ENCODE results near the gene CES2.

CES2 gene

DNA sequence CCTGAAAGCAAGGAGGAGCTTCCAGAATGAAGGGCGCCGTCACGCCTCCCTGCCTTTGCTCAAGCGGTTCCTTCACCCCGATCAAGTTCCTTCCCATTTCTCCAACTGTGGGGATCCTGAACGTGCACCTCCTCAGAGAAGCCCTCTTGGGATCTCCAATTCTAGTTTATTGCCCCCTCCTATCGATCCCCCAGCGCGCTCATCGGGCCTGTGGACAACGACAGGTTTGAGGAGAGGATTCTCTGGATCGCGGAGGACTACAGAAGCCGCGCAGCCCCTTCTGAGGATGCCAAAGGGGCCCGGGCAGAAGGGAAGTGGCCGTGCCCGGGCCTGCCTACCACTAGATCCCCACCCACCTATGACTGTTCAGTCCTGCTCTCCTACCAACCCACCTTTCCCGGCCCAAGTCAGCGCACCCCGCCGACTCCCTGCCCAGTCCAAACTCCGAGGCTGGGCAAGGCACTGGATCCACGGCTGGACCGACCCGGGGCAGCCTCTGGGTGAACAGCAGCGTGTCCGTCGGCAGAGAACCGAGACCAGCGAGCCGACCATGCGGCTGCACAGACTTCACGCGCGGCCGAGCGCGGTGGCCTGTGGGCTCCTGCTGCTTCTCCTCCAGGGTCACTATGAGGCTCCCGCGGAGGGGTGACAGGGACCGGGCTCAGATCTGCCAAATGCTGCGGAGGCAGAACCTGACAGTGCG lies 13.0 kb downstream of the CES2 start:
- DNase-seq (ENCODE audit: low read depth): no peak
- peak overlapping the region; percentile 74 for H3K4me3 ChIP-seq (ENCODE audit: low read depth, low read length)
- TF ChIP-seq, protein P1, sequence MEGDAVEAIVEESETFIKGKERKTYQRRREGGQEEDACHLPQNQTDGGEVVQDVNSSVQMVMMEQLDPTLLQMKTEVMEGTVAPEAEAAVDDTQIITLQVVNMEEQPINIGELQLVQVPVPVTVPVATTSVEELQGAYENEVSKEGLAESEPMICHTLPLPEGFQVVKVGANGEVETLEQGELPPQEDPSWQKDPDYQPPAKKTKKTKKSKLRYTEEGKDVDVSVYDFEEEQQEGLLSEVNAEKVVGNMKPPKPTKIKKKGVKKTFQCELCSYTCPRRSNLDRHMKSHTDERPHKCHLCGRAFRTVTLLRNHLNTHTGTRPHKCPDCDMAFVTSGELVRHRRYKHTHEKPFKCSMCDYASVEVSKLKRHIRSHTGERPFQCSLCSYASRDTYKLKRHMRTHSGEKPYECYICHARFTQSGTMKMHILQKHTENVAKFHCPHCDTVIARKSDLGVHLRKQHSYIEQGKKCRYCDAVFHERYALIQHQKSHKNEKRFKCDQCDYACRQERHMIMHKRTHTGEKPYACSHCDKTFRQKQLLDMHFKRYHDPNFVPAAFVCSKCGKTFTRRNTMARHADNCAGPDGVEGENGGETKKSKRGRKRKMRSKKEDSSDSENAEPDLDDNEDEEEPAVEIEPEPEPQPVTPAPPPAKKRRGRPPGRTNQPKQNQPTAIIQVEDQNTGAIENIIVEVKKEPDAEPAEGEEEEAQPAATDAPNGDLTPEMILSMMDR (IDR thresholded peaks at IDR 0.05; ENCODE audit: insufficient read depth, low read depth, low read length, missing control alignments): no peak

DNA sequence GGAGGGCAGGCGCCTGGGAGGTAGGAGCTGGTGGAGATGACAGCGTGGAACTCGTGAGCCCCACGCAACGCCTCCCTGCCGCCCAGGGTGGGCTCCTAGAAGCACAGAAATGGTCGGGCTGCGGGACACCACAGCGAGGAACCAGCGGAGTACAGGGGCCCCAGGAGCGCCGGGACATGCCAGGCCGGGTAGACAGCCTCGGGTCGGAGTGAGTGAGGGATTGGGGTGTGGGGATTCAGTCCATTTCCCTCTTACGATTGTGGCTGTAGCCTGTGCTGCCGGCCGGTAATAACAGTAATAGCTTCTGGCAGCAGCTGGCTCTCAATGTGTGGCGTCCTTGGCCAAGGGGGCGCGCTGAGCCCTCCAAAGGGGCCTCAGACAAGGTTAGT lies 13.5 kb downstream of the CES2 start:
- no peak for DNase-seq (ENCODE audit: low read depth)

DNA sequence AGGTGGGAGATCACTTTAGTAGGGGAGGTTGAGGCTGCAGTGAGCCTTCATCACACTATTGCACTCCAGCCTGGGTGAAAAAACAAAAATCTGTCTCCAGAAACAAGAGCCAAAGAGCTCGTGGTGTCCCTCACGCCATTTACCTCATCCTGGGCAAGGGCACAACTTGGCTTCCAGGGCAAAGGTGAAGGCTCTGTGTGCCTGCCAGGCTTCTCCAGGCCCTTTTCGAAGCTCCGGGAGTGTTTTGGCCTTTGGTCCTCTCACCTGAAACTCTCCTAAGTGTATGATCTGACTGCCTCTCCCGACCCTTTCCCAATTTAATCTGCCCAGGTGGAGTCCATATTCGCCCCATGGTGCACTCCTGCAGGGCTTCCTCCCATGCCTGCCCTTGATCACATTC lies 14.2 kb downstream of the CES2 start:
- TF ChIP-seq, protein P1 (IDR thresholded peaks at IDR 0.05; ENCODE audit: insufficient read depth, low read depth, low read length, missing control alignments): no peak
- no peak for DNase-seq (ENCODE audit: low read depth)

More for the DNA sequence above, 13.5 kb downstream of the CES2 start:
- TF ChIP-seq, protein P1 (IDR thresholded peaks at IDR 0.05; ENCODE audit: insufficient read depth, low read depth, low read length, missing control alignments): no peak
- H3K4me3 ChIP-seq (ENCODE audit: low read depth, low read length): no peak overlapping the region

DNA sequence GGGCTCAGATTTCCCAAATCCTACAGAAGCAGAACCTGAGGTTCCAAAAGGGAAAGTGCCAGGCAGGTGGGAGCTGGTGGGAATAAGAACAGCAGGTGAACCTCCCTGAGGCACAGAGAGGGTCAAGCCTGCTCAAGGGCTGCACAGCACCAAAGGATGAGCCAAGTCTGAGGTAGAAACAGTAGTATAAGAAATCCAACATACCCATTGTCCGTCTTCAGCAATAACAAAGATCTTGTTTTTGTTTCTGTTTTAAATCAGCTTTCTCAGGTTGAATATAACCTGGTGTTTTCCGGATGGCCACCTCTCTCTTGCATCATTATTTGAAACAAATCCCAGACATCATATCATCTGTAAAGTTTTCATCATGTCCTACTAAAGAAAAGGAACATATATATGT lies 15.1 kb downstream of the CES2 start:
- TF ChIP-seq, protein P1 (IDR thresholded peaks at IDR 0.05; ENCODE audit: insufficient read depth, low read depth, low read length, missing control alignments): no peak
- peak overlapping the region; percentile 24; the same call in 1 of the 2 replicates for H3K4me3 ChIP-seq (ENCODE audit: low read depth, low read length)
- peak; percentile 67 for DNase-seq (ENCODE audit: low read depth)

More for the DNA sequence above, 14.2 kb downstream of the CES2 start:
- H3K4me3 ChIP-seq (ENCODE audit: low read depth, low read length): no peak overlapping the region

DNA sequence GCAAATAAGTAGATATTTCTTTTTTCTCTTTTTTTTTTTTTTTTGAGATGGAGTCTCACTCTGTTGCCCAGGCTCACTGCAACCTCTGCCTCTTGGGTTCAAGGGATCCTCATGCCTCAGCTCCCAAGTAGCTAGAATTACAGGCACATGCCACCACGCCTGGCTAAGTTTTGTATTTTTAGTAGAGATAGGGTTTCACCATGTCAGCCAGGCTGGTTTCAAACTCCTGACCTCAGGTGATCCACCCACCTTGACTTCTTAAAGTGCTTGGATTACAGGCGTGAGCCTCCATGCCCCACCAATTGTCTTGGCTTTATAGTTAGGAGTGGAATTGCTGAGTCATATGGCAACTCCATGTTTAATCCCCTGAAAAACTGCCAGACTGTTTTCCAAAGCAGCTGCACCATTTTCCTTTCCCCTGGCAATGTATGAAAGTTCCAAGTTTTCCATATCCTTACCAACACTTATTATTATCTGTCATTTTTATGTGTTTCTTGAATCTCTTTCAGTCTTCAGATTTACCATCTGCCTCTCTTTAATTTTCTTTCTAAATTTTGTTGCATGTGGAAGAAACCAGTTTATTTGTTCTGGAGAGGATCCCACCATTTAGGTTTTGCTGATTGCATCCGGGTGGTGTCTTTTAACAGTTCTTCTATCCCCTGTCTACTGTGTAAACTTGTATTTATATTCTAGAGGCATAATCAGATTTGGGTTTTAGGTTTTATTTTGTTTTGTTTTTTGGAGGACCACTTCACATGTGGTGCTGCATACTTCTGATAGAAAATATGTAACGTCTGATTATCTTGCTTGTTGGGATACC lies 15.9 kb downstream of the CES2 start:
- no peak overlapping the region for H3K4me3 ChIP-seq (ENCODE audit: low read depth, low read length)
- TF ChIP-seq, protein P1 (IDR thresholded peaks at IDR 0.05; ENCODE audit: insufficient read depth, low read depth, low read length, missing control alignments): no peak
- DNase-seq (ENCODE audit: low read depth): no peak

DNA sequence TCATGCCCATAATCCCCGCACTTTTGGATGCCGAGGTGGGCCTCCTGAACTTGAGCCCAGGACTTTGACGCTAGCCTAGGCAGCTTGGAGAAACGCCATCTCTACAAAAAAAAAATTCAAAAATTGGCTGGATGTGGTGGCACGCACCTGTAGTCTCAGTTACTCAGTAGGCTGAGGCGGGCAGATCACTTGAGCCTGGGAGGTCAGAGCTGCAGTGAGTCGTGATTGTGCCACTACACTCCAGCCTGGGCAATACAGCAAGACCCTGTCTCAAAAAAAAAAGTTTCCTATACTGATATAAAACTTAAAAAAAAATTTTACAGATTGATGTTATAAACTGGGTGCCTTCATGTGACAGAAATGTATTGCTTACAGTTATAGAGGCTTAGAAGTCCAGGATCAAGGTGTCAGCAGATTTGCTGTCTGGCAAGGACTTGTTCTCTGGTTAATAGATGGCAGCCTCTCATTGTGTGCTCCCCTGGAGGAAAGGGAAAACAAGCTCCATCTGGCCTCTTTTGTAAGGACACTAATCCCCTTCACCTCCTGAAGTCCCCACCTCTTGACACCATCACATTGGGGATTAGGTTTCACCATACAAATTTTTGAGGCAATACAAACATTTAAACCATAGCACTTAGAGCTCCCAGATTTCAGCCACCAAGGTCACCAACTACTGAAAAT lies 17.3 kb downstream of the CES2 start:
- TF ChIP-seq, protein P1 (IDR thresholded peaks at IDR 0.05; ENCODE audit: insufficient read depth, low read depth, low read length, missing control alignments): no peak
- no peak overlapping the region for H3K4me3 ChIP-seq (ENCODE audit: low read depth, low read length)
- DNase-seq (ENCODE audit: low read depth): no peak
